ENCODE data around the gene LCN12.

The LCN12 gene

DNA sequence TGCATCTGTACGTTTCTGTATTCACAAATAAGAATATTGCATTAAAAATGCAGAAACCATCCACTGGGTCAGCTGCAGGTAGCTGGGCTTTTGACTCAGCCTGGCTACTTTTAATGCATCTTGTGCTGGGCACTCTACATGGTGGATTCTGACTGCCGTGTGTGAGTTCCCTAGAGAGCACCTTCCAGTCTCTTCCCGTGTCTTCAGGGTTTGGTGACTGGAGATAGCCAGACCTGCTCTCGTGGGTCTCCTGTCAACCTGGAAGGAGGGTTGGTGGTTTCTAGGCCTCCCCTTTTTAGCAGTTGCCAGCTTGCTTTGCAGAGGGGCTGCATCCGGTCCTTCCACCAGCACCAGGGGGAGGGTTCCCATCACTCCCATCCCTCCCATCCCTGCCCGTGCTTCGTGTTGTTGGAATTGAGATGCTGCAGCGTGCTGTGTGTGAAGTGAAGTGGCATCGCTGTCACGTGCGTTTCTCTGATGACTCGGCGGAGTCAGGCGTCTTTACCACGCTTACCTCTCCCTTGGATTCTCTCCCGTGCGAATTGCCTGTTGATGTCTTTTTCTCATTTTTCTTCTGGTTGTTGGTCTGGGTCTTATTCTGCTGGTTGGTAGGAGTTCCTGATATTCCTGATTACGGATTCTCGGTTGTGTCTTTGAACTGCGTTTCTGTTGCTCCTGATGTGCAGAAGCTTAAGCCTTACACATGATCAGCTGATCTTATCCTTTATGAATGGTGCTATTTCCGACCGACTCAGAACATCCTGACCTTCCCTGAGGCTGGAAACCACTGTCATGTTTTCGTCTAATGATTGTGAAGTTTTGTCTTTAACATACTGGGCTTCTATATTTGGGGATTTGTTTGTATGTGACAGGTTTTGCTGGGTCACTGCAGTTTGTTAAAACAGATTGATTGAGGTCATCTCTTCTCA is 24.5 kb upstream of the LCN12 start:
- no peak for DNase-seq

DNA sequence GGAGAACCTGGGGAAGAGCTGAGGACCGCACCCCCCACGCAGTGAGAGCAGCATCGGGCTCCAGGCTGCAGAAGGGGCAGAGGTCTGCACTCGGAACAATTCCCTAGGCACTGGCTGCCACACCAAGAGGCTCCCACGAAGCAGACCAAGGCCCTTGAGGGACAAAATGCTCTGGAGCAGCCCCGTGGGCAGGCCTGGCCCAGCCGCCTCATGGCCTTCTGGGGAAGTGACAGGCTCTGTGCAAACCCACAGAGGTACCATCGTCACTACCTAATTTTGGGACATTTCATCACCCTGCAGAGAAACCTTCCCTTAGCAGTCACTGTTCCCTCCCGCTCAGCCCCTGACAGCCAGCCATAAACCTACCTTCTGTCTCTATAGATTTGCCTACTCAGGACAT is 23.5 kb upstream of the LCN12 start:
- no peak for DNase-seq

DNA sequence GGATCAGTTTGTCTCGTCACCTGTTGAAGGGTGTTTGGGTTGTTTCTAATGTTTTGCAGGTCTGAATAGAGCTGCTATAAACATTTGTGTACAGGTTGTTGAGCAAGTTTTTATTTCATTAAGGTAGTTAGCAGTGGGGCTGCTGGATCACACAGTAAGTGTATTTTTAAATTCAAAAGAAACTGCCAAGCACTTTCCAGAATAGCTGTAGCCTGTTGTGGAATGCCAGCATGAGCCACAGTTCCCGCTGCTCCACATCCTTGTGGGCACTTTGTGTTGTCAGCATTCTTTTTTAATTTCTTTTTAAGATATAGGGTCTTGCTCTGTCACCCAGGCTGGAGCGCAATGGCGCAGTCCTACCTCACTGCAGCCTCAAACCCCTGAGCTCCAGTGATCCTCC is 22.1 kb upstream of the LCN12 start:
- DNase-seq, result no peak

DNA sequence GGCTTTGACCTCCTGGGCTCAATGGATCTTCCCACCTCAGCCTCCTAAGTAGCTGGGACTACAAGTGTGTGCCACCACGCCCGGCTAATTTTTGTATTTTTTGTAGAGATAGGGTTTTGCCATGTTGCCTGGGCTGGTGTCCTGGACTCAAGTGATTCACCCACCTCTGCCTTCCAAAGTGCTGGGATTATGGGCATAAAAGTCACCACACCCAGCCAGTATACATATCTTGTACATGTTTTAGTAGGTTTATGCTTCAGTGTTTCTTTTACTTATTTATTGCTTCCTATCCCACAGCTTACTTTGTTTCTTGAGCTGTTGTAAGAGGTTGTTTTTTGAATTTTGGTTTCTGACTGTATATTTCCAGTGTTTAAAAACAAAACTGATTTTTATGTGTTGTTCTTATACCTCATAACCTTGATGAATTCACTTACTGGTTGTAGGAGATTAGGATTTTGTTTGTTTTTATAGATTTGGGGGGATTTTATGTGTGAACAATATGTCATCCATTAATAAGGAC is 20.4 kb upstream of the LCN12 start:
- DNase-seq, result no peak

DNA sequence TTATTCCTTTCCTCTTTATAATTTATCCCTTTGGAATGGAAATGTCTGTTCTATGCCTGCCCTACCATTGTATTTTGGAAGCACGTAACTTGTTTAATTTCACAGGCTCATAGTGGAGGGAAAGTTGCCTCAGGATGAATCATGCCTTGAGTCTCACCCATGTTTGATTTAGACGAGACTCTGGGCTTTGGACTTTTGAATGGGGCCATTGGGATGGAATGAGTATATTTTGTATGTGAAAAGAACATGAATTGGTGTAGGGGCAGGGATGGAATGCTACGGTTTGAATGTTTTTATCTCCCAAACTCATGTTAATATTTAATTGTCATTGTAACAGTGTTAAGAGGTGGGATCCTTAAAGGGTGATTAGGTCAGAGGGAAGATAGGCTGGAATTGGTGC is 17.8 kb upstream of the LCN12 start:
- no peak for DNase-seq

DNA sequence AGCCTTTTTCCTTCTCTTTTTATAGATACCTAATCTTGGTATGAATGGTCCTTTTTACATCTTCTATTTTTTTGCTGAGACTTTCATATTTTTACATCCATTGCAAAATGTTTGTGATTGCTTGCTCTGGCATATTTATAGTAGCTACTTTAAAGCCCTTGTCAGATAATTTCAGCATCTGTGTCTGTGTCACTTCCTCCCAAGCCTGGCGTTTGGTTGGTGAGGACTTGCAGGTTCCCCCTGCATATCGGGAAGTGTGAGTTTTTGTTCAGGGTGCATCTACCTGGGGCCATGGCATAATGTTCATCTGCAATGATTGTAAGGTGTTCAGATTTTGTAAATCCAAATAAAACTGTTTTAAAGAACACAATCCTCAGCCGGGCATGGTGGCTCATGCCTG is 16.4 kb upstream of the LCN12 start:
- DNase-seq, result no peak

DNA sequence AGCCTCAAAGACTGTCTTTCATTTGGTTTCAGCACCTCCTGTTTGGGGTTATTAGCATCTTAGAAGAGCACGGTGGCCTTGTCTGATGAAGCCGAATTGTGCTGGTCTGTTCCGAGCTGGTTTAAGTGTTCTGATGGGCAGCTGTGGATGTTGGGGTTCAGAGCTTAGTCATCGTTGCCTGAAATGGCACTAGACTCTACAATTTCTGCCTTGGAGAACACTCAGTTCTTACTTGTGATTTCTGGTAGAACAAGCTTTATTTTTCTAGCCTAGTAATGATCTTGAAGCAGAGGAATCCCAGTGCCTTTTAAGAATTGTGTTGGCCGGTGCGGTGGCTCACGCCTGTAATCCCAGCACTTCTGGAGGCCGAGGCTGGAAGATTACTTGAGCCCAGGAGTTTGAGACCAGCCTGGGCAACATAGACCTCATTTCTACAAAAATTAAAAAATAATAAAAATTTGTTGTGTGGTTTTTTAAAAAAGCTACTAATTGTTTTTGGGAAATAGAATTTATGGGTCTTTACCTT is 15.4 kb upstream of the LCN12 start:
- no peak for DNase-seq

DNA sequence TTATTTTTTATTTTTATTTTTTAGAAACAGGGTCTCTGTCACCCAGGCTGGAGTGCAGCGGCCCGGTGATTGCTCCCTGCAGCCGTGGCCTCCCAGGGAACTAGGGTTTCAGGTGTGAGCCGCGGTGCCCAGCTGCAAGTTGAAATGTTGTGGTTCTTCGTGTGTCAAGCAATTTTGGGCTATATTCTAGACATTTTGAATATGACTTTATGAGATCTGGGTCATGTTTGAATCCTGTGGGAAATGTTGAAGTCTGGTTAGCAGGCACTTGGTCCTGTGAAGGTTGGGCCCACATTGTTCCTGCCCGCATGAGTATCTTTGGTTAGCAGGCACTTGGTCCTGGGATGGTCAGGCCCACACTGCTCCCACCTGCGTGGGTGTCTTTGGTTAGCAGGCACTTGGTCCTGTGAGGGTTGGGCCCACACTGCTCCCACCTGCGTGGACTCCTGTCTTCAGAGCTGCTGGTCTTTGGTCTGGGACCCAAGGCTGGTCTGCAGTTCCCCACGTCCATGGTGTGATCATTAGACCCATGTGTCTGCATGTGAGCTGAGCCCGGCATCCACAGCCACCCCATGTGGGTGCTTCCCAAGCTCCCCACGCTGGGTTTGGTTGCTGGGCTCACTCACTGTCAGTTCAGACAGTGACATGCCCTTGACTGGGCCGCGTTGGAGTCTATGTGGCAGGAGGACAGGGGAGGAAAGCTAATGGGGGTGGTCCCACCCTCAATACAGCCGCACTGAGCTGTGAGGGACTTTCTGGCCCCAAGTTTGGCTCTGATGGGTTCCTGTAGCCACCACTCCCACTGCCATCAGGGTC is 14.7 kb upstream of the LCN12 start:
- no peak for DNase-seq

DNA sequence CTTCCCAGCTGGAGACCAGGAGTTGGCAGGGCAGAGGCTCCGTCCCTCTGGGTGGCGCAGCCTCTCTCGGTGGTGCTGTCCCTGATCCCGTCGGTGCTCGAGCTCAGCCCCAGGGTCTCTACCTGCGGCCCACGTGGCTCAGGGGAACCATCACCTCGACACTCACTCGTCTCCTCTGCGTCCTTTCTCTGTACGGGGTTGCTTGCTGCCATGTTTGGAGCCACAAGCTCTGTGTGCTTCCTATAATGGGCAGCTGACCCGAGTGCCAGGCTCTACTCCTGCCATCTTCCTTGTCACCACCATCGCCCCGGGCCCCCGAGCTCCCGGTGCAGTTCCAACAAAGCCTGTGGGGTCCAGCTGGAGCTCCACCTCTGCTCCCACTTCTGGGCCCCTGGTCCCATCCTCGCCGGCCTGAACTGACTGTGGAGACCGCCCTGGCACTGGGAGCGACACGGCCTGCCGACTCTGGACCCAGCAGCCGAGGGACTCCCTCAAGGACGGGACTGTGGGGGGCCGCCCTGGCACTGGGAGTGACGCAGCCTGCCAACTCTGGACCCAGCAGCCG is 12.6 kb upstream of the LCN12 start:
- no peak for DNase-seq

DNA sequence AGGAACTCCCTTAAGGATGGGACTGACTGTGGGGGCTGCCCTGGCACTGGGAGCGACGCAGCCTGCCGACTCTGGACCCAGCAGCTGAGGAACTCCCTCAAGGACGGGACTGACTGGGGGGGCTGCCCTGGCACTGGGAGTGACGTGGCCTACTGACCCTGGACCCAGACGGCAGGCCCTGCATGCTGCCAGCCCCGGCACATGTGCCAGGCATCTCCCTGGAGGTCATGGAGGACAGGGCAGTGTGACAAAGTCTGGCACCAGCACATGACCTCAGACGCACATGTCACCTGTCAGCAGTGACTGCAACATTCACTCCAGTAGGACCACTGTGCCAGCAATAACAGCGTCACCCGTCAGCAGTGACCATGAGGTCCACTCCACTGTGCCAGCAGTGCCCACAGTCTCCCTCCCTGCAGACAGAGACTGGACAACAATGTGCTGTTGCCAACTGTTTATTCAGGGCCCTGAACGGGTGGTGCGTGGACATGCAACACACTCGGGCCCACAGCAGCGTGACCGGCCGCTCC is 12.0 kb upstream of the LCN12 start:
- no peak for DNase-seq

DNA sequence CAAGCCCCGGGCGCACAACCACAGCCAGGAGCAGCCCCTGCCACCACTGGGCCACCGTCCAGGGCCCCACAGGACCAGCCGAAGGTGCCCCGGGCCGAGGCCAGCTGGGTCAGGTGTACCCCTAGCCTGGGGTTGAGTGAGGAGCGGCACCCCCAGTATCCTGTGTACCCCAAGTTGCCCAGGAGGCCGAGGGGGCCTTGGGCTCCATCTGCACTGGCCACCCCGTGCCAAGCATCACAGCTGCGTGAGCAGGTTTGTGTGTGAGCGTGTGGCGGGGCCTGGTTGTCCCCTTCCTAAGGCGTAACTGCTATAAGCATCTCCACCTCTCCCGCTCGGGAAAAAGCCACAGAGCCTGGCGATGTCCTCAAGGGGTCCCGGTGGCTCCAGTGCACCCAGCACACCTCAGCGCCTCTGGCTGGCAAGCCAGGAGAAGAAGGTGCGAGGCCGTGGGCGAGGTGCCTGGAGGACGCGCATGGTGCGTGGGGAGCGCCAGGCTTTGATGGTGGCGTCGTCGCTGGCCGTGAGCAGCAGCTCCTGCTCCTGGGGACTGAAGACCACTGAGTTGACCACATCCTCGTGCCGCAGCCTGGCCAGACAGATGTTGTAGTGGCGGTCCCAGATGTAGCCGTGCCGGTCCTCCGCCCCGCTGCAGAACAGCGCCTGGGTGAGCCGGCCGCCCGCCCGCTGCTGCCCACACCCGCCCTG is 11.4 kb upstream of the LCN12 start:
- no peak for DNase-seq

DNA sequence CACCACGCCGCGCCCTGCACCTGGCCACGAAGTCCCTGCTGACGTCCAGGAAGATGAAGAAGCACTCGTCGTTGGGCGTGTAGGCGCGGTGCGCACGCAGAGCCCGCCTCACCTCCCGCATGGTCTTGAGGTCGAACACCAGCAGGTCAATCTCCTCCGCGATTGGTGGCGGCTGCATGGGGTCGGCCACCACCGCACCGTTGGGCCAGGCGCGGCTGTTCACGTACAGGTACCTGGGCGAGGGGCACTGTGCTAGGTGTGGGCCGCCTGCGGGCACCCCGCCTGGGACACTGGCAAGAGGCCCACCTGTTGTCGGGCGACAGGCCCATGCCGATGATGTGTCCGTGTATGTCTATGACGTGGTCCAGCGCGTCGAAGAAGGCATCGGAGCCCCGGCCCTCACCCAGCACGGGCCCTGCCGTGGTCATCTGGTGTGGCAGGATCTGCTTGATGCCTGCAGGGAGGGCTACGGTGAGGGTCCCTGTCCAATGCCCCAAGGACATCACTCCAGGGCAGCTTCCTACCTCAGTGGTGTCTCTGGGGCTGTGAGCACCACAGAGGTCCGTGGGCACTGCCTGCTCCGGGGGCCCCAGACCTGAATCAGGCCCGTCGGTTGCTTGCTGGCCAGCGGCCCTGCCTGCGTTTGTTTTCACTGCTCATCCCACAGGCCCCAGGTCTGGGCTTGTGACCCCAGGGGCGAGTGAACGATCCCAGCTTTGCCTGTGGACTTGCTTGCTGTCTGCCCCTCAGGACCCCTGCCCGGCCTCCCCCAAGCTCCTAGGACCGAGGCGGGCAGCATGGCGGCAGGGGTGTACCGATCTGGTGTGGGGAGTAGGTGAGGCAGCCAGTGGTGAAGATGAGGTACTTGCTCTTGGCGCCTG is 10.6 kb upstream of the LCN12 start:
- DNase-seq, result no peak

DNA sequence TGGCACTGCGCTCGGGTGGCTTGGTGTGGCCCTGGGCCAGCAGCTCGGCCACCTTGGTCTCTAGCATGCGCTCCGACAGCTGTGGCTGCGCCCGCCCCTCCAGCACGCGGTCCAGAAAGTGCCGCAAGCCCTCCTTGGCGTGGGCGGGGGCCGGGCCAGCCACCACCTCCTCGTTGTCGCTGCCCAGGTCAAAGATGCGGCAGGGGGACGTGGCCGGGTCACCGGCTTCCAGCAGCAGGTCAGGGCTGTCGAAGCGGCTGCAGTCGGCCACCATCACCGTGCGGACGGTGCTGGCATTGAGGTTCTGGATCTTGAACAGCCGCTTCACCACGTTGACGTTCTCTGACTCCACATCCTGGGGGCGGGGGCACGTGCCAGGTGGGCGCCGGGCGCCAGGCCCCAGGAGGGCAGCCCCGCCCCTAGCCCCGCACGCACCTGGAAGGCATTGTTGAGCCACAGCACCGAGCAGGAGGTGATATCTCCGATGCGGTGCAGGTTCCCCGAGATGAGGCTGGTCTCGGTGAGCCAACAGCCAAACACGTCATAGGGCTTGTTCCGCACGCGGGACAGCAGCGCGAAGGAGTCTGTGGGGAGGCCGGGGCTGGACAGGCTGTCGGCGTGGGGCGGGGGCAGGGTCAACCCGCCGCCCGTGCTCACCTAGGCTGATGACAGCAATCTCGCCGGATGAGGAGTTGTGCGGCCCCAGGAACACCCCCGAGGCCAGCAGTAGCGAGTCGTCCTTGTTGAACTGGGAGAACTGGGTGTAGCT is 9.8 kb upstream of the LCN12 start:
- DNase-seq, result no peak

DNA sequence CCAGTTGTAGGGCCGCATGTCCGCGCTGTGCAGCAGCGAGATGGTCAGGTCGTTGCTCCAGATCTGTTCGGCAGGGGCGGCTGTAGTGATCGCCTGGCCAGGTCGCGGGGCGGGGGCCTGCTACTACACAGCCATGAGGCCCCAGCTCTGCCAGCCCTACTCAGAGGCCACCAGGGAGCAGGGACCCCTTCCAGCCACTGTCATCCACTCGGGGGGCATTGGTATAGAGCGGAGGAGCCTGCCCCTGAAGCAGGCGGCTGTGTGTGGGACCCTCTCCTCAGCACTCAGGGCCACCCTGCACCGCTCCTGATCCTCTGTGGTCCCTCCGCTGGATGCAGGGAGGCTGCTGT is 9.2 kb upstream of the LCN12 start:
- no peak for DNase-seq

DNA sequence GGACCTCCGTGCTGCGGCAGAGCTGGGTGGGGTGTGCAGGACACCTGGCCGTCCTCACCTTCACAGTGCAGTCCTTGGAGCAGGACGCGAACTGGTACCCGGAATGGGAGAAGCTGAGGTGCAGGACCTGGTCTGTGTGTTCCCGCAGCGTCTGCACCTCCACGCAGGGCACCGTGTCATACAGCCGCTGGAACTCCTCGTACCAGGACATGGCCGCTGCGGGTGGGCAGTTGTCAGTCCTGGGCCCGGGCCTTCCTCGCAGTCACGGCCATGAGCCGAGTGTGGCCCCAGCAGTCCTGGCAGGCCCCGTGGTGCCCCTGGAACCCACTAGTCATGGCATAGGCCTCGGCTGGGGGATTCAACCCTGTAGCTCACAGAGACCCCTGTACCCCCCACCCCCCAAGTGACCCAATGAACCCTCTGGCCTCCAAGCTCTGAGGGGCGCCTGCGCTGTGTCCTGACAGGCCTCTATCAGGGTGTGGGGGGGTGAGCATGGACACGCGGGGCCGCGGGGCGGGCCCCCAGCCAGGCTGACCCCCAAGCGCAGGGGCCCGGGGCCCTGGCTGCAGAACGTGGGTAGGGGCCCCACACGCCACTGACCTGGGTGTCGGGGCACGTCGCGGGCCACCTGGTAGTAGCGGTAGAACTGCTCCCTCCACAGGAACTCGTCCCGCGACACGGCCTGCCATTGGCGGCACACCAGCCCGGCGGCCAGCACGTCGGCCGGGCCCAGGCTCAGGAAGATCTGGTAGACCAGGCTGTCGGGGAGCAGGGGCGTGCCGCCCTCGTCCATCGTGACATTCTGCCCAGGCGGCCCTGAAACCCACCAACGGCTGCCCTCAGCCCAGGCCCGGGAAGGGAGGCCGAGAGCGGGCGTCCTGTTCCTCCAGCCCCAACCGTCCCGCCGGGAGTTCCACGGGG is 8.5 kb upstream of the LCN12 start:
- peak; percentile 57 to 69 for DNase-seq

DNA sequence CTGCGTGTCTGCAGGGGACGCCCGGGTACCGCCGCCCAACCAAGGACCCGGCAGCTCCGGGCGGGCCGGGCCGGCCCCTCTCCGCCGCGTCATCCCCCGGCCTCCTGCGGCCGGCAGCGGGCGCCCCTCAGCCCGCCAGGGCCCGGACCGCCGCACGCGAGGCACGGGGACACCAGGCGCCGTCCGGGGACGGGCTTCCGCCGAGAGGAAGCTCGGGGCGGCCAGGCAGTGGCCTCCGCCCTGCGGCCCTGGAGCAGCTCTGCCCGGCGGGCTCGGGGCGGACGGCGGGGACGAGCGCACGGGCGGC is 7.9 kb upstream of the LCN12 start:
- DNase-seq, result no peak

DNA sequence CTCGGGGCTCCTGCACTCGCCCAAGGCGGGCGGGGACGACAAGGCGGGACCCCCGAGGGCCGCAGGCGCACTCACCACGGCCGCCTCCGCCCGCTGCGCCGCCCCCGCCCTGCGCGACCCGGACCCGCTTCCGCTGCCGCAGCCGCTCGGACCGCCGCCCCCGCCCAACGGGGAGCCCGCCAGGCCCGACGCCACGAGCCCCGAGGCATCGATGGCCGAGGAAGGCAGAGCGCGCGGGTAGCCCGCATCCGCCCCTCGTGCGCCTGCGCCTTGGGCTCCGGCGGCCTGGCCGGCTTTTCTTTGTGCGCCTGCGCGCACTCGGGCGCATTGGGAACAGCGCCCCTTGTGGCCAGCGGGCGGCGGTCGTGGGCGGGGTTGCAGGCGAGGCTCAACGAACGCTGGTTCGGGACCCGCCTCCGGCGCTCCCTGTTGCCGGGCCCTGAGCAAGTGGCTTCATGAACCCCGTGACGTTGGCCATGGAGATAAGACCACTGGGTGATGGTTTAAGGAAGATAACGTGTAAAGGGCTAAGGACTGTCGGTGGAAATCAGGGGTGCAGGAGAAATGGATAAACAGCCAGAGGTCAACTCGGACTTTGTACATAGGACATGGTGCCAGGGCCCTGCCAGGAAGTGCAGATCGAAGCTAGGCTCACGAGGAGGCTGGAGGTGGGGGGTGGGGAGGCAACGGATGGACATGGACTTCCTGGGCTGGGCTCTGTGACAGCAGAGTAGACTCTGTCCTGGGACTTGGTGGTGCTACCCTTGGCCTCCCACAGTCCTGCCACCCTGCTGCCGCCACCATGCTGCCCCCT is 7.3 kb upstream of the LCN12 start, which contains the start of the genes C8G and FBXW5:
Gene C8G (plus strand): TSS at position 725 of the 814 bp plus-strand sequence. CDS start 78 bp downstream, at position 803.
Gene FBXW5 (minus strand): TSS at position 220 of the 814 bp plus-strand sequence. CDS start 655 bp downstream, outside the sequence.
- peak; percentile 98 for DNase-seq
